HEK293T (cell line): ENCODE data around the gene CD2.
"Not testable (repeated sequence)": the region's sequence is repeated elsewhere in the genome, so short reads cannot be mapped to it uniquely, and the experiment has no call there.

Experiments used
- CTCF ChIA-PET: fragments of 350-600 bp; formaldehyde crosslinking; extraction: SDS; loops from one replicate; lab custom pipeline; 2021; ENCODE audit warnings: antibody characterized with exemption, inconsistent platforms; lab: Yijun Ruan, JAX
- POLR2A ChIA-PET: fragments of 350-600 bp; formaldehyde crosslinking; extraction: SDS; loops from one replicate; lab custom pipeline; 2020; ENCODE audit warnings: antibody characterized with exemption, inconsistent platforms; lab: Yijun Ruan, JAX
- DNase-seq: peaks from one replicate; pipeline ENCODE4 v3.0.0; 2012; ENCODE audit warnings: mixed read lengths; ENCODE audit errors: extremely low spot score
- ARNT ChIP-seq: fragments of 450-650 bp; IDR thresholded peaks from 2 replicates; pipeline ENCODE4 v1.6.1; 2017; ENCODE audit warnings: mild to moderate bottlenecking
- BHLHE40 ChIP-seq: fragments of 450-650 bp; IDR thresholded peaks from 2 replicates; pipeline ENCODE4 v1.6.1; 2016; ENCODE audit warnings: mild to moderate bottlenecking, moderate library complexity, borderline replicate concordance
- CTBP1 ChIP-seq: fragments of 450-650 bp; IDR thresholded peaks from 2 replicates; pipeline ENCODE4 v1.6.1; 2016; ENCODE audit warnings: borderline replicate concordance
- ELF4 ChIP-seq: fragments of 450-650 bp; IDR thresholded peaks from 2 replicates; pipeline ENCODE4 v1.6.1; 2017; ENCODE audit warnings: antibody characterized with exemption
- FOXA1 ChIP-seq: fragments of 450-650 bp; IDR thresholded peaks from 2 replicates; pipeline ENCODE4 v1.6.1; 2016; ENCODE audit warnings: mild to moderate bottlenecking
- FOXK2 ChIP-seq: fragments of 450-650 bp; IDR thresholded peaks from 2 replicates; pipeline ENCODE4 v1.6.1; 2016; ENCODE audit warnings: mild to moderate bottlenecking
- FOXM1 ChIP-seq: fragments of 450-650 bp; IDR thresholded peaks from 2 replicates; pipeline ENCODE4 v1.6.1; 2017; ENCODE audit warnings: mild to moderate bottlenecking, borderline replicate concordance
- HDGF ChIP-seq: fragments of 450-650 bp; IDR thresholded peaks from 2 replicates; pipeline ENCODE4 v1.6.1; 2017; ENCODE audit warnings: antibody characterized with exemption, borderline replicate concordance
- L3MBTL2 ChIP-seq: fragments of 450-650 bp; conservative IDR thresholded peaks from 2 replicates; pipeline ENCODE4 v1.6.1; 2016; ENCODE audit warnings: mild to moderate bottlenecking
- LEF1 ChIP-seq: fragments of 450-650 bp; IDR thresholded peaks from 2 replicates; pipeline ENCODE4 v1.6.1; 2017; ENCODE audit warnings: mild to moderate bottlenecking, borderline replicate concordance
- NFRKB ChIP-seq: fragments of 450-650 bp; IDR thresholded peaks from 2 replicates; pipeline ENCODE4 v1.6.1; 2016; ENCODE audit warnings: mild to moderate bottlenecking, moderate library complexity
- SP1 ChIP-seq: fragments of 450-650 bp; IDR thresholded peaks from 2 replicates; pipeline ENCODE4 v1.6.1; 2017
- SUZ12 ChIP-seq: fragments of 450-650 bp; IDR thresholded peaks from 2 replicates; pipeline ENCODE4 v1.6.1; 2016; ENCODE audit warnings: mild to moderate bottlenecking
- TARDBP ChIP-seq: fragments of 450-650 bp; IDR thresholded peaks from 2 replicates; pipeline ENCODE4 v1.6.1; 2016
- ZNF384 ChIP-seq: fragments of 450-650 bp; IDR thresholded peaks from 2 replicates; pipeline ENCODE4 v1.6.1; 2016
- TF ChIP-seq, protein P1 (sequence below): fragments of 450-650 bp; IDR thresholded peaks from 2 replicates; pipeline ENCODE4 v1.6.1; 2016

CD2 gene

DNA sequence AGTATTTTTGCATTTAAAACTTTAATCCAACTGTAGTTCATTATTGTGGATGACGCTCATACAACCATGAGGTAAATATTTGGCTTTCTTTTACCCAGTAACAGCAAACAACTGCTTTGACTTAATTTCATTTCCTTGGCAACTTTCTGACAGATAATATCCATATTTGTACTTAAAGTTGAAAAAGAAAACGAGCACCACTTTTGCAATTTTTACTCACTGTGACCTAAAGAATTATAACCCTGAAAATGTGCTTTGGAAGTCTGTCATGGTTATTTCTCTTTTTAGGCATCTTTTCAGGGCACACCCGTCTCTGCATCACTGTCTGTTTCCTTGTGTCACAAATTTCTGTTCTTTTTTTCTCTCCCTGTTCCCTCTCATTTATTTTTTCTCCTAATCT, 918 bp upstream of the CD2 start:
- DNase-seq = no peak
- ChIA-PET CTCF (interaction anchor here (2.4 kb wide), 1 partner anchor 11 kb away, joined by 7 read pairs; no protein-coding TSS in a partner anchor), POLR2A (interaction anchor here (0.5 kb wide), 1 partner anchor 304 kb away, joined by 3 read pairs; no protein-coding TSS in a partner anchor)
- TF ChIP-seq TARDBP (no peak), FOXK2 (no peak), HDGF (no peak), NFRKB (no peak), BHLHE40 (no peak), ARNT (no peak), FOXM1 (no peak), ELF4 (no peak), LEF1 (no peak), ZNF384 (no peak), SUZ12 (no peak), FOXA1 (no peak), SP1 (no peak)

DNA sequence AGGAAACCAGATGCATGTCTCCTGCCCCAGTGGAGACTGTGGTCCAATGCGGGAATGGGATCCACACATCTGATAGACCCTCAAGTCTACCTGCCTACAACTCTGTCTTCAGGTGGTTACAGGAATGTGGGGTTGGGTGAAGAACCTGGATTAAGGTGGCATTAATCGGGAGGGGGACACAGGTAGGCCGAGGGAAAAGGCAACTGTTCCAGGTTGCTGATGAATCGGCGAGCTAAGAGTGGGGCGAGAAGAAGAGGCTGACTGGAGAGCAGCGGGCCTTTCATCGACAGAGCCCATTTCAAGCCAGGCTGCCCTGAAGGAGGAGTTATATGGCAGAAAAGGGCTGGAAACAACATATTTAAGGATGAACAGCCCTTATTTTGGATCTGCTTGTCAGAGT, 836 bp downstream of the CD2 start:
- ChIA-PET POLR2A (no interaction called here), CTCF (interaction anchor here (1.7 kb wide), 1 partner anchor 17 kb away, joined by 5 read pairs; no protein-coding TSS in a partner anchor)
- no peak for DNase-seq
- TF ChIP-seq ELF4 (no peak), HDGF (no peak), CTBP1 (no peak), NFRKB (no peak), ARNT (no peak), FOXK2 (no peak), FOXA1 (no peak), TARDBP (no peak)

DNA sequence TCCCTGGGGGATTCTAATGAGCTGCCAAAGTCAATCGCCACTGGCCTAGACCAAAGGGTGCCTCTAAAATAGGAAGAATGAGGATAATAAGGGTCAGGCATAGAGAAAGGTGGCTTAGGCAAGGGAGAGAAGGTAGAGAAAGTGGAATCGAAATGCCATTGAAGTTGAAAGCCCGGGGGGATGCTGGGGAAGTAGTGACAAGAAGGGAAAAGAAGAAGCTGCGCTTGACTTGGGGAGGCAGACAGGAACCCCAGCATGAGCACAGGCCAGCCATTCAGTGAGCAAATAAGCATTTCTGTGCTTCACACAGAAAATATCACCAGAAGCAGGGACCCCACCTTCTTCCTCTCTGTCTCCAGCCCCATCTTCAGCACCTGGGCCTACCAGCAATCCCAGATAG, 1.5 kb downstream of the CD2 start:
- ChIA-PET CTCF (interaction anchor here (1.7 kb wide), 1 partner anchor 18 kb away, joined by 5 read pairs; no protein-coding TSS in a partner anchor), POLR2A (no interaction called here)
- TF ChIP-seq, protein P1, sequence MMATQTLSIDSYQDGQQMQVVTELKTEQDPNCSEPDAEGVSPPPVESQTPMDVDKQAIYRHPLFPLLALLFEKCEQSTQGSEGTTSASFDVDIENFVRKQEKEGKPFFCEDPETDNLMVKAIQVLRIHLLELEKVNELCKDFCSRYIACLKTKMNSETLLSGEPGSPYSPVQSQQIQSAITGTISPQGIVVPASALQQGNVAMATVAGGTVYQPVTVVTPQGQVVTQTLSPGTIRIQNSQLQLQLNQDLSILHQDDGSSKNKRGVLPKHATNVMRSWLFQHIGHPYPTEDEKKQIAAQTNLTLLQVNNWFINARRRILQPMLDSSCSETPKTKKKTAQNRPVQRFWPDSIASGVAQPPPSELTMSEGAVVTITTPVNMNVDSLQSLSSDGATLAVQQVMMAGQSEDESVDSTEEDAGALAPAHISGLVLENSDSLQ = no peak
- TF ChIP-seq ZNF384 = no peak
- TF ChIP-seq BHLHE40 = no peak
- no peak for TF ChIP-seq FOXA1
- no peak for DNase-seq

DNA sequence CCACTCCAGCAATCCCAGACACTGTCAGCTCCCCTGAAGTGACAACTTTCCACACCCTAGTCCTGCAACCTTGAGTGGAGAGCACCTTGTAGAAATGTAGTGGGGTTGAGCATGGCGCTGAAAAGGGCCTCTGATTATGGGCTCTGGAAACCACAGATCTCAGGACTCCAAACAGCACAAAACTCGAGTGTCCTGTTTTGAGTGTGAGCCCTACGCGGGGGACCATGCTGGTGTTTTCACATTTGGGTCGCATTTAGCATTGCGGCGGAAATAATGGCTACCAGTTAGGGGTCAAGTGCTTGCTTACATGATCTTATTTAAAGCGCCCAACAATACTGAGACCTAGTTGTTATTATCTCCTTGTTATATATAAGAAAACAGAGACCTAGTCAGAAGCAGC, 1.9 kb downstream of the CD2 start:
- POLR2A ChIA-PET, DNase-seq, CTCF ChIA-PET: not testable (repeated sequence)

DNA sequence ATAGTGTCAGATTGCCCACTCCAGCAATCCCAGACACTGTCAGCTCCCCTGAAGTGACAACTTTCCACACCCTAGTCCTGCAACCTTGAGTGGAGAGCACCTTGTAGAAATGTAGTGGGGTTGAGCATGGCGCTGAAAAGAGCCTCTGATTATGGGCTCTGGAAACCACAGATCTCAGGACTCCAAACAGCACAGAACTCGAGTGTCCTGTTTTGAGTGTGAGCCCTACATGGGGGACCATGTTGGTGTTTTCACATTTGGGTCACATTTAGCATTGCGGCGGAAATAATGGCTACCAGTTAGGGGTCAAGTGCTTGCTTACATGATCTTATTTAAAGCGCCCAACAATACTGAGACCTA, 4.2 kb downstream of the CD2 start:
- CTCF ChIA-PET, POLR2A ChIA-PET, DNase-seq: not testable (repeated sequence)

DNA sequence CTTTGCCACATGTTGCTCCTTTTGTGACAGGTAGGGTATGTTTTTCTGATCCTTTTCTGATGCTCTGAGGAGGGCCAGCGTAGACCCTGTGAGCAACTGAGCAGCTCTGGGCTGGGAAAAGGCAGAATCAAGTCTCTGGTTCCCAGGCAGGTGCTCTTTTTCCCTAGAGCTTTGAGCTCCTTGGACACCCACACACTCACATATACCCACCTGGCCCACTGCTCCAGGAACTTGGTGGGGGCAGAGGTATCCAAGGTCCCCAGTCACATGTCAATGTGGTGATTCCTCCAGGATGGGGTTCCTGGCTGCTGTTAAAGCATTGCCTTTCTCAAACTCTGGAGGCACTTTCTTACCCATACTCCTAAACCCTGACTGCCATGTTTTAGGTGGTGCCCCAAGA, 5.4 kb downstream of the CD2 start:
- CTCF ChIA-PET = no interaction called here
- POLR2A ChIA-PET = no interaction called here
- TF ChIP-seq HDGF (no peak), ELF4 (no peak), FOXM1 (no peak), NFRKB (no peak), LEF1 (no peak), L3MBTL2 (no peak), SP1 (no peak), FOXA1 (no peak), FOXK2 (no peak)
- TF ChIP-seq, protein P1 = no peak
- DNase-seq = no peak

DNA sequence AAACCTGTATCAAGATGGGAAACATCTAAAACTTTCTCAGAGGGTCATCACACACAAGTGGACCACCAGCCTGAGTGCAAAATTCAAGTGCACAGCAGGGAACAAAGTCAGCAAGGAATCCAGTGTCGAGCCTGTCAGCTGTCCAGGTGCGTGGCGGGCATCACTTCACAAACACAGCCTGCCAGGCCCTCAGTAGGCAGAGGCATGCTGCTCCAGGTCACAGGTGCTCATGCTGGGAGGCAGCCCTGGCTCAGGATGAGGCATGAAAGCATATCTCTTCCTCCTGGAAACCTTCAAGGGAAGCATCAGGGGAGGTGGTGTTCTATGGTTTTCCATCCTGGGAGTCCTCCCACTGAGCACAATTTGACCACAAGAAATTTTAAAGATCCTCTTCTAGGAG, 6.3 kb downstream of the CD2 start:
- POLR2A ChIA-PET = no interaction called here
- DNase-seq = no peak
- TF ChIP-seq, protein P1 = no peak
- TF ChIP-seq ZNF384 (no peak), HDGF (no peak), SUZ12 (no peak), CTBP1 (no peak), ELF4 (no peak), L3MBTL2 (no peak), BHLHE40 (no peak), FOXM1 (no peak), FOXK2 (no peak), TARDBP (no peak), FOXA1 (no peak), LEF1 (no peak), ARNT (no peak), NFRKB (no peak), SP1 (no peak)
- CTCF ChIA-PET = no interaction called here
